Regular cardiac myocyte (primary cell): ENCODE data around the gene TSNAXIP1. TPM values are rescaled to one million over a fixed set of nuclear protein-coding genes. Genes with fewer than 3 reads are reported as not detected.

Source experiments
- total RNA-seq: library from RNA; depleted of rRNA; stranded (reverse); fragments of >200 nt; gene quantifications from 2 replicates; pipeline ENCODE4 v1.2.3, GENCODE V29; 2014

Gene TSNAXIP1
- total RNA-seq = 0.38 and 1.1 TPM in 2 replicates

GRCh38 chr16:67806428-67807147 is at the start of gene TSNAXIP1, which contains the start of gene RANBP10:
Gene TSNAXIP1, plus strand, starts transcription at chr16:67806889. Its CDS starts 261 bp downstream, at chr16:67807150.
Gene RANBP10, minus strand, starts transcription at chr16:67806560. Its CDS starts 24 bp downstream, at chr16:67806536.

GRCh38 chr16:67841816-67842508 is 35.3 kb downstream of the TSNAXIP1 start, which contains the start of gene THAP11:
Gene THAP11, plus strand, starts transcription at chr16:67842320. Its CDS starts 235 bp downstream, at chr16:67842555.

GRCh38 chr16:67846320-67847063 is 39.8 kb downstream of the TSNAXIP1 start, which contains the start of gene NUTF2:
Gene NUTF2, plus strand, starts transcription at chr16:67846933. Its CDS starts 18,198 bp downstream, at chr16:67865131.

GRCh38 chr16:67847064-67847861 is 40.6 kb downstream of the TSNAXIP1 start, which contains the start of gene CENPT:
Gene CENPT, minus strand, starts transcription at chr16:67847693. Its CDS starts 13,834 bp downstream, at chr16:67833859.

GRCh38 chr16:67872631-67873434 is 66.1 kb downstream of the TSNAXIP1 start, which contains the start of gene EDC4:
Gene EDC4, plus strand, starts transcription at chr16:67873052. Its CDS starts 210 bp downstream, at chr16:67873262.

Other genes with a start within 250 kb of the TSNAXIP1 start
- gene CTCF, start 244.4 kb upstream of the TSNAXIP1 start, total RNA-seq = 16.3 and 33.7 TPM in 2 replicates
- gene CARMIL2, start 161.7 kb upstream of the TSNAXIP1 start, total RNA-seq = 0.28 and 0.38 TPM in 2 replicates
- 10.4 and 20.5 TPM in 2 replicates for gene ACD, start 146.6 kb upstream of the TSNAXIP1 start, total RNA-seq
- gene PARD6A, start 145.9 kb upstream of the TSNAXIP1 start, total RNA-seq = 1.1 and 1.2 TPM in 2 replicates
- gene ENKD1, start 140.1 kb upstream of the TSNAXIP1 start, total RNA-seq = 13.2 and 17.8 TPM in 2 replicates
- gene C16orf86, start 140.1 kb upstream of the TSNAXIP1 start, total RNA-seq = 2.5 and 7.6 TPM in 2 replicates
- gene GFOD2, start 87.6 kb upstream of the TSNAXIP1 start, total RNA-seq = 11.3 and 17.3 TPM in 2 replicates
- gene RANBP10, start 329 bp upstream of the TSNAXIP1 start, total RNA-seq = 3.1 and 3.8 TPM in 2 replicates
- 34.7 and 39.5 TPM in 2 replicates for gene THAP11, start 35.4 kb downstream of the TSNAXIP1 start, total RNA-seq
- gene NUTF2, start 40.0 kb downstream of the TSNAXIP1 start, total RNA-seq = 153 and 331 TPM in 2 replicates
- 24.2 and 40.6 TPM in 2 replicates for gene CENPT, start 40.8 kb downstream of the TSNAXIP1 start, total RNA-seq
- gene EDC4, start 66.2 kb downstream of the TSNAXIP1 start, total RNA-seq = 32.7 and 59.4 TPM in 2 replicates
- gene NRN1L, start 78.0 kb downstream of the TSNAXIP1 start, total RNA-seq = not detected in 2 replicates
- 13.5 and 14.8 TPM in 2 replicates for gene PSKH1, start 86.4 kb downstream of the TSNAXIP1 start, total RNA-seq
- 0.56 and 0.96 TPM in 2 replicates for gene CTRL, start 125.0 kb downstream of the TSNAXIP1 start, total RNA-seq
- 47.9 and 55.8 TPM in 2 replicates for gene PSMB10, start 130.0 kb downstream of the TSNAXIP1 start, total RNA-seq
- gene LCAT, start 137.2 kb downstream of the TSNAXIP1 start, total RNA-seq = 3.1 and 8.5 TPM in 2 replicates
- gene SLC12A4, start 161.7 kb downstream of the TSNAXIP1 start, total RNA-seq = 103 and 122 TPM in 2 replicates
- not detected in 2 replicates for gene DPEP3, start 173.6 kb downstream of the TSNAXIP1 start, total RNA-seq
- gene DPEP2, start 192.6 kb downstream of the TSNAXIP1 start, total RNA-seq = under 0.01 TPM in 1 of 2 replicates, not detected in the other
- not detected in 2 replicates for gene DPEP2NB, start 209.0 kb downstream of the TSNAXIP1 start, total RNA-seq
- 6.2 and 10.2 TPM in 2 replicates for gene DDX28, start 216.3 kb downstream of the TSNAXIP1 start, total RNA-seq
- 14.4 and 23.2 TPM in 2 replicates for gene DUS2, start 216.4 kb downstream of the TSNAXIP1 start, total RNA-seq